ENCODE data around the gene LRBA. TPM values are rescaled to one million over a fixed set of nuclear protein-coding genes. Genes with fewer than 3 reads are reported as not detected.

Gene LRBA
- total RNA-seq, 4 donors from 2014 or later = 28.3 to 38.2 (median 32.1) TPM

- no peak for TF ChIP-seq CTCF (IDR thresholded peaks at IDR 0.05; ENCODE audit: low read depth)
These were observed 481.4 kb downstream of the LRBA start for GRCh38 chr4:150533673-150534072.

- no peak for TF ChIP-seq CTCF (IDR thresholded peaks at IDR 0.05; ENCODE audit: low read depth)
These were observed 489.7 kb downstream of the LRBA start for GRCh38 chr4:150525321-150525868.

GRCh38 chr4:150518559-150518958 lies 496.5 kb downstream of the LRBA start:
- TF ChIP-seq CTCF (IDR thresholded peaks at IDR 0.05; ENCODE audit: low read depth) = no peak

GRCh38 chr4:150515135-150515534 lies 499.9 kb downstream of the LRBA start:
- TF ChIP-seq CTCF (IDR thresholded peaks at IDR 0.05; ENCODE audit: low read depth) = no peak

- no peak for TF ChIP-seq CTCF (IDR thresholded peaks at IDR 0.05; ENCODE audit: low read depth)
These were observed 500.4 kb downstream of the LRBA start for GRCh38 chr4:150514709-150515108.

- TF ChIP-seq CTCF (IDR thresholded peaks at IDR 0.05; ENCODE audit: low read depth) = no peak
These were observed 504.8 kb downstream of the LRBA start for GRCh38 chr4:150510176-150510865.

GRCh38 chr4:150501983-150502382 lies 513.1 kb downstream of the LRBA start:
- TF ChIP-seq CTCF (IDR thresholded peaks at IDR 0.05; ENCODE audit: low read depth) = no peak
